ENCODE measurements around the gene ATP9B. TPM values are rescaled to one million over a fixed set of nuclear protein-coding genes. Genes with fewer than 3 reads are reported as not detected.

Gene ATP9B
- total RNA-seq, 1 experiment from 2014 or later, result 20.9 TPM

GRCh38 chr18:79410731-79411613 is 341.8 kb downstream of the ATP9B start:
- H4K5ac ChIP-seq (ENCODE audit: insufficient read length, low read depth, low read length), result no peak overlapping the region
- no peak overlapping the region for H3K27ac ChIP-seq (ENCODE audit: insufficient read length, low read depth, low read length)
- H3K23ac ChIP-seq (ENCODE audit: insufficient read length, low read depth, low read length), result no peak overlapping the region
- H4K8ac ChIP-seq (replicated peaks; ENCODE audit: insufficient read length, low read depth, low read length), result no peak overlapping the region
- TF ChIP-seq CTCF (conservative IDR thresholded peaks at IDR 0.05), result no peak
- H2AFZ ChIP-seq (ENCODE audit: low read length), result no peak overlapping the region
- H3K27ac Mint-ChIP-seq, result no peak overlapping the region
- no CpG with 5 or more reads among the region's 84 CpGs for WGBS (ENCODE audit: extremely low coverage, insufficient read length, low lambda C conversion rate)
- no peak overlapping the region for H3K4me3 Mint-ChIP-seq
- peaks cover 2% of the 10 kb centered on the region; the same call in 1 of the 2 replicates for H3K27me3 Mint-ChIP-seq (ENCODE audit: low read depth)
- H3K79me1 ChIP-seq (ENCODE audit: insufficient read depth, low read depth, low read length, poor library complexity, severe bottlenecking), result no peaks in the 10 kb centered on the region
- H2BK15ac ChIP-seq (ENCODE audit: low read depth, low read length), result no peak overlapping the region
- no peak overlapping the region for H3K4me2 ChIP-seq (ENCODE audit: insufficient read depth, insufficient read length, low read length)
- no peak overlapping the region for H2BK120ac ChIP-seq (ENCODE audit: low read depth, low read length, poor library complexity, severe bottlenecking)
- H3K27me3 ChIP-seq (ENCODE audit: insufficient read depth, low read length), result no peaks in the 10 kb centered on the region
- no peak overlapping the region for H3K9ac ChIP-seq (ENCODE audit: extremely low read depth, insufficient read length, low read length)
- H4K91ac ChIP-seq (ENCODE audit: insufficient read length, low read depth, low read length), result no peak overlapping the region
- H4K20me1 ChIP-seq (ENCODE audit: control insufficient read depth, insufficient read depth, insufficient read length), result no peaks in the 10 kb centered on the region
- H2BK12ac ChIP-seq (ENCODE audit: insufficient read length, low read depth, low read length), result no peak overlapping the region
- H3K9me3 ChIP-seq (ENCODE audit: control insufficient read depth, low read depth, low read length), result no peaks in the 10 kb centered on the region
- no peaks in the 10 kb centered on the region for H3K79me2 ChIP-seq (ENCODE audit: insufficient read depth, low read length)
- no peak overlapping the region for H2BK20ac ChIP-seq (ENCODE audit: low read depth, low read length, poor library complexity, severe bottlenecking)
- H3K4ac ChIP-seq (ENCODE audit: low read depth, low read length), result no peak overlapping the region
- H3K23me2 ChIP-seq (ENCODE audit: insufficient read length, low read depth, low read length, poor library complexity, severe bottlenecking), result no peaks in the 10 kb centered on the region
- H3K56ac ChIP-seq (ENCODE audit: insufficient read length, low read depth, low read length), result no peak overlapping the region
- no peak for DNase-seq
- H3K36me3 Mint-ChIP-seq (ENCODE audit: insufficient read depth in 1 of 3, low read depth in 3 of 3), result peaks cover 0 to 8% (median 0%) of the 10 kb centered on the region in 3 experiments; a peak in 3 of 7 replicates
- no peak overlapping the region for H3T11ph ChIP-seq (ENCODE audit: low read length)
- H3K4me1 Mint-ChIP-seq, result peaks cover 7 to 10% of the 10 kb centered on the region in 2 experiments
- H3K14ac ChIP-seq (ENCODE audit: insufficient read depth, low read length), result no peak overlapping the region; the same call in 1 of the 2 replicates
- H2AK5ac ChIP-seq (ENCODE audit: insufficient read length, low read length), result no peak overlapping the region
- no peaks in the 10 kb centered on the region for H3K9me3 Mint-ChIP-seq
- H2BK5ac ChIP-seq (ENCODE audit: insufficient read length, low read length), result no peak overlapping the region
- H3K18ac ChIP-seq (ENCODE audit: insufficient read length, low read depth, low read length), result no peak overlapping the region
- H3K4me1 ChIP-seq (ENCODE audit: insufficient read depth, low read length), result no peaks in the 10 kb centered on the region
